DND-41 (cell line): ENCODE results near the gene VDAC2.
"Not testable (repeated sequence)": the region's sequence is repeated elsewhere in the genome, so short reads cannot be mapped to it uniquely, and the experiment has no call there.

Experiments used
- ATAC-seq: fragments of 200-7000 bp; cut with Tn5 transposase; 3 replicates; pipeline ENCODE4 v1.9.1; 2021; ENCODE audit warnings: low read depth; ENCODE audit not compliant: insufficient read depth
- DNase-seq: peaks from one replicate; pipeline ENCODE4 v3.0.0-alpha.2; 2020
- H2AFZ ChIP-seq: 2 replicates; pipeline ENCODE4 v1.6.0; 2012; ENCODE audit warnings: low read depth, low read length
- H3K27ac ChIP-seq: 2 replicates; pipeline ENCODE4 v1.5.1; 2012; ENCODE audit warnings: low read length, inconsistent platforms
- H3K27me3 ChIP-seq: fragments of 200-600 bp; sonication (generic); 2 replicates; pipeline ENCODE4 v1.6.0; 2012; ENCODE audit warnings: low read length, mild to moderate bottlenecking, inconsistent platforms; ENCODE audit not compliant: insufficient read depth, poor library complexity
- H3K36me3 ChIP-seq: 2 replicates; pipeline ENCODE4 v1.5.1; 2012; ENCODE audit warnings: low read length, inconsistent platforms; ENCODE audit not compliant: insufficient read depth
- H3K4me1 ChIP-seq: 2 replicates; pipeline ENCODE4 v1.5.1; 2012; ENCODE audit warnings: mild to moderate bottlenecking, low read length; ENCODE audit not compliant: insufficient read depth
- H3K4me2 ChIP-seq: 2 replicates; pipeline ENCODE4 v1.6.0; 2012; ENCODE audit warnings: mild to moderate bottlenecking, moderate library complexity, low read length, inconsistent platforms; ENCODE audit not compliant: insufficient read depth
- H3K4me3 ChIP-seq, 2 experiments: fragments of 200-600 bp in 1 of 2; shearing (Covaris generic) in 1 of 2; 2 replicates each; pipeline ENCODE4 v1.5.1; 2012 to 2016; ENCODE audit warnings: inconsistent platforms in 2 of 2, low read length in 2 of 2, mild to moderate bottlenecking in 2 of 2, low read depth in 1 of 2, moderate library complexity in 1 of 2
- H3K79me2 ChIP-seq: 2 replicates; pipeline ENCODE4 v1.6.0; 2012; ENCODE audit warnings: low read length, inconsistent platforms; ENCODE audit not compliant: insufficient read depth
- H3K9ac ChIP-seq: 2 replicates; pipeline ENCODE4 v1.6.0; 2012; ENCODE audit warnings: low read depth, mild to moderate bottlenecking, inconsistent platforms, low read length, moderate library complexity
- H3K9me3 ChIP-seq: 2 replicates; pipeline ENCODE4 v1.5.1; 2012; ENCODE audit warnings: low read length, moderate library complexity, mild to moderate bottlenecking, inconsistent platforms; ENCODE audit not compliant: insufficient read depth, severe bottlenecking
- H4K20me1 ChIP-seq: 2 replicates; pipeline ENCODE4 v1.6.0; 2012; ENCODE audit warnings: low read length; ENCODE audit not compliant: insufficient read depth
- EZH2 ChIP-seq: IDR thresholded peaks from 3 replicates; pipeline ENCODE4 v1.6.1; 2012; ENCODE audit warnings: borderline replicate concordance, low read depth, mild to moderate bottlenecking, moderate library complexity, low read length, inconsistent platforms; ENCODE audit not compliant: severe bottlenecking
- TF ChIP-seq, protein P1 (sequence below): IDR thresholded peaks from 2 replicates; pipeline ENCODE4 v1.5.1; 2012; ENCODE audit warnings: borderline replicate concordance, low read length, moderate library complexity, mild to moderate bottlenecking; ENCODE audit not compliant: poor library complexity, severe bottlenecking; ENCODE audit errors: extremely low read depth

The VDAC2 gene

GRCh38 chr10:75189266-75190096 lies 21.1 kb upstream of the VDAC2 start:
- no peaks in the 10 kb centered on the region for H4K20me1 ChIP-seq
- no peak overlapping the region for H3K4me2 ChIP-seq
- no peak overlapping the region for H2AFZ ChIP-seq
- ATAC-seq (no peak), DNase-seq (no peak)
- H3K4me1 ChIP-seq: no peaks in the 10 kb centered on the region
- no peak overlapping the region for H3K4me3 ChIP-seq
- H3K9ac ChIP-seq: no peak overlapping the region
- TF ChIP-seq EZH2: no peak
- TF ChIP-seq, protein P1, sequence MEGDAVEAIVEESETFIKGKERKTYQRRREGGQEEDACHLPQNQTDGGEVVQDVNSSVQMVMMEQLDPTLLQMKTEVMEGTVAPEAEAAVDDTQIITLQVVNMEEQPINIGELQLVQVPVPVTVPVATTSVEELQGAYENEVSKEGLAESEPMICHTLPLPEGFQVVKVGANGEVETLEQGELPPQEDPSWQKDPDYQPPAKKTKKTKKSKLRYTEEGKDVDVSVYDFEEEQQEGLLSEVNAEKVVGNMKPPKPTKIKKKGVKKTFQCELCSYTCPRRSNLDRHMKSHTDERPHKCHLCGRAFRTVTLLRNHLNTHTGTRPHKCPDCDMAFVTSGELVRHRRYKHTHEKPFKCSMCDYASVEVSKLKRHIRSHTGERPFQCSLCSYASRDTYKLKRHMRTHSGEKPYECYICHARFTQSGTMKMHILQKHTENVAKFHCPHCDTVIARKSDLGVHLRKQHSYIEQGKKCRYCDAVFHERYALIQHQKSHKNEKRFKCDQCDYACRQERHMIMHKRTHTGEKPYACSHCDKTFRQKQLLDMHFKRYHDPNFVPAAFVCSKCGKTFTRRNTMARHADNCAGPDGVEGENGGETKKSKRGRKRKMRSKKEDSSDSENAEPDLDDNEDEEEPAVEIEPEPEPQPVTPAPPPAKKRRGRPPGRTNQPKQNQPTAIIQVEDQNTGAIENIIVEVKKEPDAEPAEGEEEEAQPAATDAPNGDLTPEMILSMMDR: no peak
- no peak overlapping the region for H3K27ac ChIP-seq
- H3K79me2 ChIP-seq: no peaks in the 10 kb centered on the region
- H3K27me3 ChIP-seq: no peaks in the 10 kb centered on the region
- H3K9me3 ChIP-seq: no peaks in the 10 kb centered on the region
- H3K36me3 ChIP-seq: no peaks in the 10 kb centered on the region

- Histone ChIP-seq H3K9me3 (no peaks in the 10 kb centered on the region), H3K79me2 (no peaks in the 10 kb centered on the region), H3K4me2 (no peak overlapping the region), H3K27me3 (no peaks in the 10 kb centered on the region), H3K4me3 (no peak overlapping the region), H4K20me1 (no peaks in the 10 kb centered on the region), H3K36me3 (0 out of 2 replicates have a peak, but pooled peaks cover 2% of the 10 kb centered on the region), H3K27ac (no peak overlapping the region), H3K9ac (no peak overlapping the region), H2AFZ (no peak overlapping the region), H3K4me1 (no peaks in the 10 kb centered on the region)
- DNase-seq (no peak), ATAC-seq (no peak)
- no peak for TF ChIP-seq EZH2
- TF ChIP-seq, protein P1: no peak
Measured at GRCh38 chr10:75191821-75192568, 18.6 kb upstream of the VDAC2 start.

GRCh38 chr10:75194625-75195024 lies 16.0 kb upstream of the VDAC2 start:
- H3K27ac ChIP-seq, ATAC-seq: not testable (repeated sequence)

More at GRCh38 chr10:75194625-75195024, 16.0 kb upstream of the VDAC2 start:
- H4K20me1 ChIP-seq, H3K4me2 ChIP-seq, H3K79me2 ChIP-seq, H3K9ac ChIP-seq, H3K4me3 ChIP-seq, H3K27me3 ChIP-seq, H3K4me1 ChIP-seq, DNase-seq, H3K36me3 ChIP-seq, H3K9me3 ChIP-seq, H2AFZ ChIP-seq: not testable (repeated sequence)
